Keratinocyte (primary cell): ENCODE measurements around the gene YAP1. TPM values are rescaled to one million over a fixed set of nuclear protein-coding genes. Genes with fewer than 3 reads are reported as not detected.

ENCODE experiments used
- DNase-seq: peaks from one replicate; pipeline ENCODE4 v3.0.0-alpha.2; 2011; ENCODE audit warnings: low read depth, missing footprints, low spot score
- FAIRE-seq: peaks from 2 replicates; lab custom pipeline; 2011; peaks lifted over from hg19 to GRCh38; lab: Jason Lieb, UNC
- H2AFZ ChIP-seq: 2 replicates; pipeline ENCODE4 v1.6.0; 2012; ENCODE audit warnings: low read length, control low read depth, inconsistent platforms; ENCODE audit not compliant: control insufficient read depth
- H3K27ac ChIP-seq: 2 replicates; pipeline ENCODE4 v1.5.1; 2011; ENCODE audit warnings: low read length; ENCODE audit not compliant: control insufficient read depth, insufficient read depth
- H3K27me3 ChIP-seq: 3 replicates; pipeline ENCODE4 v1.6.0; 2011; ENCODE audit warnings: low read length; ENCODE audit not compliant: control insufficient read depth, insufficient read depth; ENCODE audit errors: extremely low read depth
- H3K36me3 ChIP-seq, 2 experiments: 2 replicates in 1 of 2; 3 replicates in 1 of 2; pipeline ENCODE4 v1.5.1; 2011; ENCODE audit warnings: low read length in 2 of 2, mild to moderate bottlenecking in 1 of 2; ENCODE audit not compliant: control insufficient read depth in 2 of 2, insufficient read depth in 2 of 2; ENCODE audit errors: extremely low read depth in 1 of 2
- H3K4me1 ChIP-seq: 3 replicates; pipeline ENCODE4 v1.5.1; 2011; ENCODE audit warnings: low read length; ENCODE audit not compliant: control insufficient read depth, insufficient read depth; ENCODE audit errors: extremely low read depth
- H3K4me2 ChIP-seq: 3 replicates; pipeline ENCODE4 v1.6.0; 2011; ENCODE audit warnings: low read depth, low read length; ENCODE audit not compliant: control insufficient read depth, insufficient read depth; ENCODE audit errors: extremely low read depth
- H3K4me3 ChIP-seq, 3 experiments: fragments of 200-600 bp in 1 of 3; sonication (generic) in 1 of 3; 2 replicates in 2 of 3; 3 replicates in 1 of 3; pipeline ENCODE4 v1.5.1; 2011 to 2016; ENCODE audit warnings: low read length in 3 of 3, mild to moderate bottlenecking in 3 of 3, control low read depth in 2 of 3, inconsistent platforms in 1 of 3, low read depth in 1 of 3, mixed read lengths in 1 of 3, mixed run types in 1 of 3, moderate library complexity in 1 of 3; ENCODE audit not compliant: control insufficient read depth in 2 of 3, insufficient read depth in 2 of 3; ENCODE audit errors: extremely low read depth in 1 of 3
- H3K79me2 ChIP-seq: 2 replicates; pipeline ENCODE4 v1.6.0; 2012; ENCODE audit warnings: low read length; ENCODE audit not compliant: control insufficient read depth, insufficient read depth
- H3K9ac ChIP-seq: 3 replicates; pipeline ENCODE4 v1.6.0; 2011; ENCODE audit warnings: low read length; ENCODE audit not compliant: control insufficient read depth, insufficient read depth; ENCODE audit errors: extremely low read depth
- H3K9me1 ChIP-seq: 3 replicates; pipeline ENCODE4 v1.6.0; 2011; ENCODE audit warnings: low read length; ENCODE audit not compliant: control insufficient read depth, insufficient read depth; ENCODE audit errors: extremely low read depth
- H3K9me3 ChIP-seq: 2 replicates; pipeline ENCODE4 v1.5.1; 2012; ENCODE audit warnings: low read depth, low read length; ENCODE audit not compliant: control insufficient read depth
- H4K20me1 ChIP-seq: 3 replicates; pipeline ENCODE4 v1.6.0; 2011; ENCODE audit warnings: low read length; ENCODE audit not compliant: control insufficient read depth, insufficient read depth; ENCODE audit errors: extremely low read depth
- CTCF ChIP-seq, 3 experiments: IDR thresholded peaks in 1 of 3; conservative IDR thresholded peaks in 1 of 3; optimal IDR thresholded peaks in 1 of 3; 2 replicates in 2 of 3; 3 replicates in 1 of 3; pipeline versions ENCODE3 to v1.5.1; 2011; ENCODE audit warnings: low read length in 3 of 3, mild to moderate bottlenecking in 3 of 3, moderate library complexity in 2 of 3, control low read depth in 1 of 3, inconsistent platforms in 1 of 3; ENCODE audit not compliant: insufficient read depth in 2 of 3; ENCODE audit errors: extremely low read depth in 1 of 3
- EZH2 ChIP-seq: IDR thresholded peaks from one replicate; pipeline ENCODE4 v1.6.1; 2012; ENCODE audit warnings: inconsistent platforms, mild to moderate bottlenecking, low read length, moderate library complexity
- dilution Hi-C: fragments of 300-500 bp; cut with MboI; formaldehyde crosslinking; loops from one replicate; pipeline ENCODE4 v1.7.0; 2020; ENCODE audit warnings: low sequenced_read_pairs; ENCODE audit not compliant: extremely low pct_ligation_motif_present
- polyA plus RNA-seq, 5 experiments: library from polyadenylated mRNA; depleted of rRNA in 3 of 5; stranded (reverse) in 3 of 5; stranded (forward) in 1 of 5; unstranded in 1 of 5; fragments of >200 nt; gene quantifications; 1 replicate in 1 of 5; 2 replicates in 3 of 5; 3 replicates in 1 of 5; pipeline versions ENCODE4 v1.2.1 to v1.2.3, GENCODE V29; 2011 to 2012; ENCODE audit warnings: missing spikeins in 2 of 5, low read depth in 1 of 5, low replicate concordance in 1 of 5

The YAP1 gene
- polyA plus RNA-seq, 1 donor (not counting 4 experiments of a cell fraction or from before 2014, with no cell fraction given) = 105 TPM

DNA sequence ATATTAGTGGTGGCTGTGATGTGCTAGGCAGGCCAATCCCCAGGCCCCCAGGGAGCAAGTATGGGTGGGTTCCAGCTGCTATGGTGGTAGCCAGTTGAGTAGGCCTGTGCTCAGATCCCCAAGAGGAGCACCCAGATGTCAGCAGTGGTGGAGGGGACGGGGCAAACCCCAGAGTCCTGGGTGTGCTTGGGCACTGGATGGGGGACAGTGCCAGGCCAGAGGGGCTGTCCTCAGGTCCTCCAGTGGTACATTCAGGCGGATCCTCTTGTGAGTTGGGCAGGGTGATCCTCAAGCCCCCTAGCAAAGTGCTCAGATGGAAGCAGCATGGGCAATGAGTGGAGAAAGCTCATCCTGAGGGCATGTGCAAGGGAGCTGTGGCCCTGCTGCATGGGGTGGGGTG lies 37.0 kb upstream of the YAP1 start:
- no peak for TF ChIP-seq CTCF (optimal IDR thresholded peaks at IDR 0.05 in 1 of 3, IDR thresholded peaks at IDR 0.05 in 1 of 3, conservative IDR thresholded peaks at IDR 0.05 in 1 of 3; ENCODE audit: extremely low read depth in 1 of 3, insufficient read depth in 2 of 3, low read length in 3 of 3)
- no peak for TF ChIP-seq EZH2

DNA sequence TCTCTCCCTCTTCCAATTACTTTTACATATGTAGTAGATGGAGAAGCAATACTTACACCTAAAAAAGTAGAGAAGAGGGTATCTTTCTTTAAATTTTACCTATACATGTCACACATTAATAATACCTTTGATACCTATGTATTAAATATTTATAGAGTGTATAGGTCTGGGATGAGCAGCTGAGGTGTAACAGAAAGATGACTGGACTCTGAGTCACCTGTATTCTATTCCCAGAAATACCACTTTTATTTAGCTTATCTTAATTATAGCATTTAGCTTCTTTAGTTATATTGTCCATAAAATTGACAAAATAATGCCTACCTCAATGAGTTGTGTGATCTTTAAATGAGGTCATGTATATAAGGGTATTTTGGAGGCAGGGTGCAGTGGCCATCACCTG lies 30.6 kb upstream of the YAP1 start:
- no peak overlapping the region for H3K4me2 ChIP-seq

More for the DNA sequence above, 37.0 kb upstream of the YAP1 start:
- Histone ChIP-seq H3K4me3 (no peak overlapping the region), H3K4me1 (peaks cover 7% of the 10 kb centered on the region), H3K79me2 (no peaks in the 10 kb centered on the region), H3K27me3 (no peaks in the 10 kb centered on the region), H3K27ac (no peak overlapping the region), H3K9me1 (no peaks in the 10 kb centered on the region), H3K9ac (no peak overlapping the region), H2AFZ (no peak overlapping the region), H3K9me3 (peaks cover 2% of the 10 kb centered on the region), H3K4me2 (no peak overlapping the region), H3K36me3 (no peaks in the 10 kb centered on the region), H4K20me1 (no peaks in the 10 kb centered on the region)
- FAIRE-seq (no peak), DNase-seq (no peak)
- dilution Hi-C loops = no loop called here

More for the DNA sequence above, 30.6 kb upstream of the YAP1 start:
- Histone ChIP-seq H3K36me3 (no peaks in the 10 kb centered on the region), H3K27ac (no peak overlapping the region), H3K9ac (no peak overlapping the region), H4K20me1 (no peaks in the 10 kb centered on the region), H3K9me3 (no peaks in the 10 kb centered on the region), H2AFZ (no peak overlapping the region), H3K9me1 (no peaks in the 10 kb centered on the region), H3K4me3 (no peak overlapping the region), H3K4me1 (peaks cover 7% of the 10 kb centered on the region), H3K79me2 (no peaks in the 10 kb centered on the region), H3K27me3 (no peaks in the 10 kb centered on the region)
- FAIRE-seq = no peak
- no peak for DNase-seq
- dilution Hi-C loops = no loop called here
- TF ChIP-seq EZH2 (no peak), CTCF (optimal IDR thresholded peaks at IDR 0.05 in 1 of 3, IDR thresholded peaks at IDR 0.05 in 1 of 3, conservative IDR thresholded peaks at IDR 0.05 in 1 of 3; ENCODE audit: extremely low read depth in 1 of 3, insufficient read depth in 2 of 3, low read length in 3 of 3) (no peak)
